ENCODE results near the gene IGSF23. TPM values are rescaled to one million over a fixed set of nuclear protein-coding genes. Genes with fewer than 3 reads are reported as not detected.
"Not testable (repeated sequence)": the region's sequence is repeated elsewhere in the genome, so short reads cannot be mapped to it uniquely, and the experiment has no call there.

IGSF23 gene
- polyA plus RNA-seq, 3 donors from 2014 or later: not detected

DNA sequence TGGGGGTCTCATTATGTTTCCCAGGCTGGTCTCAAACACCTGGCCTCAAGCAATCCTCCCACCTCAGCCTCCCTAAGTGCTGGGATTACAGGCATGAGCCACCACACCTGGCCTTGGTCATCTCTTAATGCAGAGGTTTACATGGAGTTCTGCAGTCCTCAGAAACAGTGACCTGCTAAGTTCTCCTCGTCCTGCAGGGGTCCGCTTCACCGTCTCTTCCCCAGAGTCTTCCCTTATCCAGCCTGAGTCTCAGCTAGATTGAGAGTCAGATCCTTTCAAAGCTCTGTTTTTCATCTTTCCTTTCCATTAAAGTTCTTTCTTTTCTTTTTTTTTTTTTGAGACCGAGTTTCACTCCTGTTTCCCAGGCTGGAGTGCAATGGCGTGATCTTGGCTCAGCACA lies 2.9 kb upstream of the IGSF23 start:
- H3K4me3 Mint-ChIP-seq; H3K27me3 Mint-ChIP-seq (ENCODE audit: low read depth in 3 of 3); DNase-seq; H3K9me3 Mint-ChIP-seq; H3K36me3 Mint-ChIP-seq: not testable (repeated sequence)
- peaks cover 40 to 42% of the 10 kb centered on the region in 2 donors for H3K4me1 Mint-ChIP-seq
- H3K27ac Mint-ChIP-seq: peak overlapping the region in 2 of 6 donors; percentile 26 to 28

DNA sequence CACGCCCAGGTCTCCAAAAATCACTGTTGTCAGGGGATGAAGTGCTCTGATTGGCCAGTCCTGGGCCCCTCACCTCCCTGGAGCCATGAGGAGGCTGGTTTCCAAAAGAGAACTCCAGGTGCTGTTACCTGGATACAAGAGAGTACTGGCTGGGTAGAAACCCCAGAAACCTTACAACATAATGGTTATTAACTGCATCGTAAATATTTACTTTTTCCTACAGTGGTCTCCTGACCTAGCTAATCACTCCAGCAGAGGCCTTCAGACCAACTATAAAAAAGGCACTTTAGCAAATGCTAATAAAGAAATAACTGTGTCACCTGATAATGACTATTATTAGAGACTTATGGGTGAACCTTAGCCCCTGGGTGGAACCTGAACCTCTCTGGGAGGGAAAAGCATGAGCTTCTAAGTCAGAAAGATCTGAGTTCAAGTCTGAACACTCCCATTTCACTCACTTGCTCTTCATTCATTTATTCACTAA lies 1.5 kb upstream of the IGSF23 start:
- DNase-seq: no peak
- Mint-ChIP-seq H3K27ac (no peak overlapping the region), H3K4me1 (peaks cover 26 to 28% of the 10 kb centered on the region in 2 donors), H3K27me3 (ENCODE audit: low read depth in 3 of 3) (peaks cover 0 to 3% (median 0%) of the 10 kb centered on the region in 3 donors), H3K36me3 (peaks cover 0 to 2% (median 0%) of the 10 kb centered on the region in 3 donors), H3K9me3 (peaks cover 0 to 2% (median 0%) of the 10 kb centered on the region in 6 donors), H3K4me3 (no peak overlapping the region)

DNA sequence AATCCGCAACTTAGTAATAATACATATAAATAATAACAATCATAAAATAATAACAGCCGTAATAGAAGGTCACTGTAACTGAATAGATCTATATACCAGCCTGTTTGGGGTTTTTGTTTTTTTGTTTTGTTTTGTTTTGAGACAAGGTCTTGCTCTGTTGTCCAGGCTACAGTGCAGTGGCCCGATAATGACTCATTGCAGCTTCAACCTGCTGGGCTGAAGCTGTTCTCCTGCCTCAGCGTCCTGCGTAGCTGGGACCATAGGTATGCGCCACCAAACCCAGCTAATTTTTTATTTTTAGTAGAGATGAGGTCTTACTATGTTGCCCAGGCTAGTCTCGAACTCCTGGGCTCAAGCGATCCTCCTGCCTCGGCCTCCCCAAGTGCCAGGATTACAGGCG lies 950 bp downstream of the IGSF23 start:
- Mint-ChIP-seq H3K9me3 (no peaks in the 10 kb centered on the region), H3K27ac (no peak overlapping the region), H3K27me3 (ENCODE audit: low read depth in 3 of 3) (peaks cover 0 to under 1% (median 0%) of the 10 kb centered on the region in 3 donors), H3K4me1 (peaks cover 3 to 12% of the 10 kb centered on the region in 2 donors), H3K36me3 (no peaks in the 10 kb centered on the region), H3K4me3 (no peak overlapping the region)
- no peak for DNase-seq

DNA sequence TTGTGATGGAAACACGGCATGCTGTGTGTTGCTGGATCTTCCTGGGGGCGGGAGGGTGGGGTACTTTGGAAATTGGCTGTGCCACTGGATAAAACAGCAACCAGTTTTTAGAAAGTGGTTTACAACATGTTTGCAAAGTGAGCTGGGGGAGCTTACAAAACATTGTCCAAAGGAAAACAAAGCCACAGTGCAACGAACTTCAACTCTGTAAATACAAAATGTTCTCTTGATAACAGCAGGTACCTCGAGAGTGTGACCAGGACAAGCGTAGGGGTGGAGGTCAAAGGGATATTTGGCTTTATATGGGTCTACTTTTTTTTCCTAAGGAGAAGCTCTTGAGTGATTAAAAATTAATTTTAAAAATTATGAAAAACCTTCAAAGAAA lies 2.5 kb downstream of the IGSF23 start:
- H3K27ac Mint-ChIP-seq: no peak overlapping the region

DNA sequence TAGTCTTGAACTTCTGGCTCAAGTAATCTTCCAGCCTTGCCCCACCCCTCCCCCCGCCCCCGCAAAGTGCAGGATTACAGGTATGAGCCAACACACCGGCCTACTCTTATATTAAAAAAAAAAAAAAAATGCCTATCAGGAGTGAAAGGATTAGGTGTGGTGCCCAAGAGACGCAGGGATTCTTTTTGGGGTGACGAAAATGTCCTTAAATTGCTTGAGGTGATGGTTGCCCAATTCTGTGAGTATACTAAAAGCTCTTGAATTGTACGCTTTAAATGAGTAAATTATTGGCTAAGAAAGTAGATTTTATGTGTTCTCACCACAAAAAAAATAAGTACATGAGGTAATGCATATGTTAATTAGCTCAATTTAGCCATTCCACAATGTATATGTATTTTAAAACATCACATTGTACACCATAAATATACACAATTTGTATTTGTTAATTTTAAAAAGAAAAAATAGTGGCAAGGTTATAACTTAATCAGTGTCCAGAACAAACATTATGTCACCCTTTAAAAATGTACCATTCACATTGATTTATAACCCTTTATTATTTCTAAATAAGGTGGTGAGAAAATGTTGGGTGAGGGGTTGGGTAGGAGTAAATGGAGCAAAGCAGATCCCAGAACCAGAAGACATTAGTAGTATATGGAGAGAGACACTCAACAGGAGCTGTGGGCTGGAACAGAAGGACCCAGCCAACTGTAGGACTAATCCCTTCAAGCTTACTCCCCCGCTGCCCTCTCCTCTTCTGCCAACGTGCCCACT lies 3.9 kb downstream of the IGSF23 start:
- Mint-ChIP-seq H3K9me3 (no peaks in the 10 kb centered on the region), H3K27ac (no peak overlapping the region), H3K27me3 (ENCODE audit: low read depth in 3 of 3) (no peaks in the 10 kb centered on the region), H3K4me1 (peaks cover 0 to 9% of the 10 kb centered on the region in 2 donors), H3K4me3 (no peak overlapping the region), H3K36me3 (no peaks in the 10 kb centered on the region)
- DNase-seq: no peak

More for the DNA sequence above, 2.5 kb downstream of the IGSF23 start:
- no peaks in the 10 kb centered on the region for H3K9me3 Mint-ChIP-seq
- peaks cover 0 to 9% of the 10 kb centered on the region in 2 donors for H3K4me1 Mint-ChIP-seq
- DNase-seq: no peak
- H3K36me3 Mint-ChIP-seq: no peaks in the 10 kb centered on the region
- no peak overlapping the region for H3K4me3 Mint-ChIP-seq
- H3K27me3 Mint-ChIP-seq (ENCODE audit: low read depth in 3 of 3): no peaks in the 10 kb centered on the region

DNA sequence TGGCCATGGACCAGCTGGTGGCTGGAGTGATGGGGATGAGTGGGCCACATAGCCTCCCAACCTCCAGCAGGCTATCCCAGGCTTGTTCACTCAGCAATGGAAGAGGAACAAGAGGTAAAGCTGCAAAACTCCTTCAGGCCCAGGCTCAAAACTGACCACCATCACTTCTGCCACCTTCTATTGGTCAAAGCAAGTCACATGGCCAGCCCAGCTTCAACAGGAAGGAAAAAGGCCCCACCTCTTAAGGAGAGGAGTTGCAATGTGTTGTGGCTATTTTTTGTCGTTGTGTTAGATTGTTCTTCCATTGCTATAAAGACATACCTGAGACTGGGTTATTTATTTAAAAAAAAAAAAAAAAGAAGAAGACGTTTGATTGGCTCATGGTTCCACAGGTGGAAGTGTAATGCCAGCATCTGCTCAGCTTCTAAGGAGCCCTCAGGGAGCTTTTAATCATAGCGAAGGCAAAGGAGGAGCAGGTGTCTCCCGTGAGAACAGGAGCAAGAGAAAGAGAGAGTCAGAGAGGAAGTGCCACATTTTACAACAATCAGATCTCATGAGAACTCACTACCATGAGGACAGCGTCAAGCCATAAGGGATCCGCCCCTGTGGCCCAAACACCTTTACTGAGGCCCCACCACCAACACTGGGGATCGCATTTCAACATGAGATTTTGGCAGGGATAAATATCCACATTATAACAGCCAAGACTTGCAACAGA lies 5.4 kb downstream of the IGSF23 start:
- H3K9me3 Mint-ChIP-seq: no peaks in the 10 kb centered on the region
- no peak overlapping the region for H3K27ac Mint-ChIP-seq
- H3K36me3 Mint-ChIP-seq: no peaks in the 10 kb centered on the region
- no peak overlapping the region for H3K4me3 Mint-ChIP-seq
- no peak for DNase-seq
- peaks cover 0 to 9% of the 10 kb centered on the region in 2 donors for H3K4me1 Mint-ChIP-seq
- H3K27me3 Mint-ChIP-seq (ENCODE audit: low read depth in 3 of 3): no peaks in the 10 kb centered on the region

DNA sequence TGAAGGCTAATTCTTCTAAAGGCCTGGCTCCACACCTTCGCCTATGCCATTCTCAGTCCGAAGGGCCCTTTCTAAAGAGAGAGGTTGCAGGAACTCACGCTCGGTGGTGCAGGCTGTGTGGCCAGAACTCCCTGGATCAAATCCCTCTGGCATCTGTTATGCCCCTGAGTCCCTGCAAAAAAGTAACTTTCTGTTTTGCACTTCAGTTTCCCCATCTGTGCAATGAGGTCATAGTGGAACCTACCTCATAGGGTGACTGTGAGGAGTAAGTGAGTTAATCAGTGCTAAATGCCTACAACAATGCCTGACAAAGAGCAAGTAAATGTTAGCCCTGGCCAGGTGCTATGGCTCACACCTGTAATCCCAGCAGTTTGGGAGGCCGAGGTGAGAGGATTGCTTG lies 7.3 kb downstream of the IGSF23 start:
- Mint-ChIP-seq H3K36me3 (no peaks in the 10 kb centered on the region), H3K9me3 (no peaks in the 10 kb centered on the region), H3K4me1 (peaks cover 0 to 9% of the 10 kb centered on the region in 2 donors), H3K4me3 (no peak overlapping the region), H3K27me3 (ENCODE audit: low read depth in 3 of 3) (no peaks in the 10 kb centered on the region), H3K27ac (no peak overlapping the region)
- no peak for DNase-seq

DNA sequence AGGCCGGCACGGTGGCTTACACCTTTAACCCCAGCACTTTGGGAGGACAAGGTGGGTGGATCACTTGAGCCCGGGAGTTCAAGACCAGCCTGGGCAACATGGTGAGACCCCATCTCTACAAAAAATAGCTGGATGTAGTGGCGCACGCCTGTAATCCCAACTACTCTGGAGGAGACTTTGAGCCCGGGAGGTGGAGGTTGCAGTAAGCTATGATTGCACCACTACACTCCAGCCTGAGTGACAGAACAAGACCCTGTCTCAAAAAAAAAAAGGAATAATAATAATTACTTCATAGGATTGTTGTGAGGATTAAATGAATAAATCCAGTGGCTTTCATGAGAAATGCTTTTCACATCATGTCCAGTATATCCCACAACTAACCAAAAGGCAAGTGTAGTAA lies 8.0 kb downstream of the IGSF23 start:
- H3K27ac Mint-ChIP-seq: no peak overlapping the region
- H3K4me3 Mint-ChIP-seq: no peak overlapping the region
- no peaks in the 10 kb centered on the region for H3K9me3 Mint-ChIP-seq
- no peak for DNase-seq
- H3K4me1 Mint-ChIP-seq: peaks cover 0 to 9% of the 10 kb centered on the region in 2 donors
- H3K36me3 Mint-ChIP-seq: no peaks in the 10 kb centered on the region
- no peaks in the 10 kb centered on the region for H3K27me3 Mint-ChIP-seq (ENCODE audit: low read depth in 3 of 3)

DNA sequence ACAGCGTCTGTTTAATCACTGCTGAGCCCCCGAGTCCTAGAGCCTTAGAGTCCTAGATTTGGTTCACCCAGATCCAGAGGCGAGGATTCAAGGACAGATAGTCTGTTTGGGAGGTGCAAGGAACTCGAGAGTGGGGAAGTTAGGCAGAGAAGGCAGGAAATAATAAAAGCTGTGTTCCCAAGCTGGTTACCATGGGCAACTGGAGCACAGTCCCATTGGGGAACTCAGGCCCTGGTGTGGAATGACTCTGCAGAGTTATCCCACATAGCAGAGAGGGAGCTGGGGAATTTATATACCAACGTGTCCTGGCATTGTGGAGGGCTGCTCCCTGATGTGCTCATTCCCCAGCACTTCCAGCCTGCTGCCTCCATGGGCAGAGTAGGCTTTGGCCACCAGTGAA lies 9.7 kb downstream of the IGSF23 start:
- H3K27ac Mint-ChIP-seq: no peak overlapping the region
- DNase-seq: no peak
- peaks cover 0 to 1% (median 0%) of the 10 kb centered on the region in 3 donors for H3K27me3 Mint-ChIP-seq (ENCODE audit: low read depth in 3 of 3)
- H3K4me1 Mint-ChIP-seq: peaks cover 0 to 8% of the 10 kb centered on the region in 2 donors
- no peaks in the 10 kb centered on the region for H3K9me3 Mint-ChIP-seq
- H3K36me3 Mint-ChIP-seq: no peaks in the 10 kb centered on the region
- no peak overlapping the region for H3K4me3 Mint-ChIP-seq

DNA sequence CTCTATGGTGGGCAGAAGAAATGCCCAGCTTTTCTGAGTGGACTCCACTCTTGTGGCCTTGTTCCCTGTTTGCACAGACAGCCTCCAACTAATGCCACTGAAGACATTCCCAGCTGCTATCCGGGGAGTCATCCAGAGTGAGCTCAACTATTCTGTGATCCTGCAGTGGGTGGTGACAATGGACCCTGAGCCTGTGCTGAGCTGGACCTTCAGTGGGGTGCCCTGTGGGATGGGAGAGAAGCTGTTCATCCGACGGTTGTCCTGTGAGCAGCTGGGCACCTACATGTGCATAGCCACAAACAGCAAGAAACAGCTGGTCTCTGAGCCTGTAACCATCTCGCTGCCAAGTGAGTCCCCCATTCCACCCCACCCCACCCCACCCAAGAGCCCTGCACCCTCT lies 10.3 kb downstream of the IGSF23 start:
- Mint-ChIP-seq H3K36me3 (no peaks in the 10 kb centered on the region), H3K4me1 (peaks cover 0 to 4% of the 10 kb centered on the region in 2 donors), H3K9me3 (no peaks in the 10 kb centered on the region), H3K27ac (no peak overlapping the region), H3K4me3 (no peak overlapping the region), H3K27me3 (ENCODE audit: low read depth in 3 of 3) (peaks cover 0 to 1% (median under 1%) of the 10 kb centered on the region in 3 donors)
- no peak for DNase-seq

DNA sequence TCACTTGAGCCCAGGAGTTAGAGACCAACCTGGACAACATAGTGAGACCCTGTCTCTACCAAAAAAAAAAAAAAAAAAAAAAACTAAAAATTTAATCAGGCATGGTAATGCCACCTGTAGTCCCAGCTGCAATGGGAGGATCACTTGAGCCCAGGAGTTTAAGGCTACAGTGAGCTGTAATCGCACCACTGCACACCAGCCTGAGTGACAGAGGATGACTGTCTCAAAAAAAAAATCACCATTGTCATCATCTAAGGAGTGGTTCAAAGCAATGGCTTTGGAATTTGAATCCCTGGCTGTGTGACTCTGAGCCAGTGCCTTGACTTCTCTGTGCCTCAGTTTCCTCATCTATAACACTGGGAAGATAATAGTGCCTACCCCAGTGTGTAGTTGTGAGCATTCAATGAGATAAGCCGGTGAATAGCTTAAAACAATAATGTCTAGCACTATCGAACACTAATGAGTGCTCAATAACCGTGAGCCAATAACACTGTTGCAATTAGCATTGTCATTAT lies 11.5 kb downstream of the IGSF23 start:
- Mint-ChIP-seq H3K4me3 (no peak overlapping the region), H3K27me3 (ENCODE audit: low read depth in 3 of 3) (peaks cover 0 to 3% (median 1%) of the 10 kb centered on the region in 3 donors), H3K4me1 (no peaks in the 10 kb centered on the region), H3K27ac (no peak overlapping the region), H3K9me3 (peaks cover 0 to 2% (median 0%) of the 10 kb centered on the region in 6 donors), H3K36me3 (no peaks in the 10 kb centered on the region)
- DNase-seq: no peak

DNA sequence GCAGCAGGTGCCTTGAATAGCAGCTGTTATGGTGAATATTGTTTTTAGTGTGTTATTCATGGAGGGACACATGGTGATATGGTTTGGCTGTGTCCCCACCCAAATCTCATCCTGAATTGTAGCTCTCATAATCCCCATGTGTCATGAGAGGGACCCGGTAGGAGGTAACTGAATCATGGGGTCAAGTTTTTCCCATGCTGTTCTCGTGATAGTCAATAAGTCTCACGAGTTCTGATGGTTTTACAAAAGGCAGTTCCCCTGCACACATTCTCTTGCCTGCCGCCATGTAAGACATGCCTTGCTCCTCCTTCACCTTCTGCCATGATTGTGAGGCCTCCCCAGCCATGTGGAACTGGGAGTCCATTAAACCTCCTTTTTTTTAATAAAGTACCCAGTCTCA lies 12.3 kb downstream of the IGSF23 start:
- H3K4me1 Mint-ChIP-seq; H3K27ac Mint-ChIP-seq; DNase-seq; H3K9me3 Mint-ChIP-seq; H3K36me3 Mint-ChIP-seq; H3K4me3 Mint-ChIP-seq; H3K27me3 Mint-ChIP-seq (ENCODE audit: low read depth in 3 of 3): not testable (repeated sequence)

DNA sequence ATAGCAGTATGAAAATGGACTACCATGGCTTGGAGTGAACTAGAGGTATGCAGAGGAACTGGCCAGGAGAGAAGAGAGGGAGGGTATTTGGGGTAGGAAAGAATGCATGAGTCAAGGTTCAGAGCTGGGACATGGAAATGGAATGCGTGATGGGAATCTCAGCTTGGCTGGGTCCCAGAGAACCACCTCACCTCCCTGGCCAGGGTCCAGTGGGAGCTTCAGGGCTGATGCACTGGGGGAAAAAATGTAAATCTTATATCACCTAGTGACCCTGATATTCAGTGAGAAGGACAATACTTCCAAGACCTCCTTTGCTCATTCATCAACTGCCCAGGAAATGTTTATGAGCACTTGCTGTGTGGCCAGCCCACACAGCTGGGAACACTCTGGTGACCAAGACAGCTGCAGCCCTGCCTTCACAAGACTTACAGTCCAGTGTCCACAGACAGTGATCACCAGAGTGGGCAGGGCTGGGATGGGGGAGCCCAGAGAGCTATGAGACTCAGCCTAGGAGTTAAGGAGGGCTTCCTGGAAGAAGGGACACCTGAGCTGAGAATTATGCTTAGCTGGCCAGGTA lies 12.8 kb downstream of the IGSF23 start:
- Mint-ChIP-seq H3K4me1 (no peaks in the 10 kb centered on the region), H3K4me3 (no peak overlapping the region), H3K27ac (peak overlapping the region in 1 of 6 donors; percentile 40), H3K36me3 (no peaks in the 10 kb centered on the region), H3K9me3 (peaks cover 0 to 2% (median 0%) of the 10 kb centered on the region in 6 donors), H3K27me3 (ENCODE audit: low read depth in 3 of 3) (peaks cover 0 to 3% (median 3%) of the 10 kb centered on the region in 3 donors)
- DNase-seq: no peak

DNA sequence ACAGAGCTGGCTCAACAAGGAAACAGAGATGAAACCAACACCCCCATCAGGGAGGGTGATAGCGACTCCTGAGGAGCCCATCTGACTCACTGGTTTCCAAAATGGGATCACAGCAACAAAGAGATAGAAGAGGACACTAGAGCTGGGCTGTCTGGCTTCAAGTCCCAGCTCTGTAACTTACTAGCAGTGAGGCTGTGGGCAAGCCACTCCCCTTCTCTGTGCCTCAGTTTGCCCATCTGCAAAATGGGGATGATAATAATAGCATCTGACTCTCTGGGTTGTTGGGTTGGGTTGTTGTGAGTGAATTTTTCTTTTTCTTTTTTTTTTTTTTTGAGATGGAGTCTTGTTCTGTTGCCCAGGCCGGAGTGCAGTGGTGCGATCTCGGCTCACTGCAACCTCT lies 14.3 kb downstream of the IGSF23 start:
- no peak for DNase-seq
- peaks cover 0 to 2% (median 0%) of the 10 kb centered on the region in 6 donors for H3K9me3 Mint-ChIP-seq
- H3K27me3 Mint-ChIP-seq (ENCODE audit: low read depth in 3 of 3): peaks cover 0 to 5% (median 3%) of the 10 kb centered on the region in 3 donors
- H3K36me3 Mint-ChIP-seq: no peaks in the 10 kb centered on the region
- H3K27ac Mint-ChIP-seq: no peak overlapping the region
- no peak overlapping the region for H3K4me3 Mint-ChIP-seq
- H3K4me1 Mint-ChIP-seq: no peaks in the 10 kb centered on the region

Measured in immature natural killer cell (primary cell).